GM10248 (cell line): ENCODE measurements around the gene GLTP.

Source experiments
- CTCF ChIA-PET: fragments of 300-600 bp; sonication (Branson Sonifier 250); formaldehyde crosslinking; extraction: SDS; loops from one replicate; lab custom pipeline; 2021; ENCODE audit warnings: antibody characterized with exemption; lab: Yijun Ruan, JAX
- POLR2A ChIA-PET: fragments of 350-650 bp; sonication (Branson Sonifier 250); formaldehyde crosslinking; extraction: SDS; loops from one replicate; lab custom pipeline; 2020; ENCODE audit warnings: antibody characterized with exemption; lab: Yijun Ruan, JAX
- DNase-seq: peaks from one replicate; pipeline ENCODE4 v3.0.0; 2012; ENCODE audit errors: extremely low spot score
- CTCF ChIP-seq: IDR thresholded peaks from 2 replicates; pipeline ENCODE4 v1.5.1; 2012; ENCODE audit warnings: mild to moderate bottlenecking, low read depth; ENCODE audit errors: extremely low read depth, missing control alignments, control extremely low read depth

The GLTP gene

GRCh38 chr12:109888179-109889020 is 8.1 kb upstream of the GLTP start:
- TF ChIP-seq CTCF = no peak
- ChIA-PET POLR2A (no interaction called here), CTCF (interaction anchor here (0.9 to 1.9 kb wide), 3 partner anchors 10 to 43 kb away, joined by 3 to 9 read pairs (median 4); no protein-coding TSS in a partner anchor)
- DNase-seq = no peak

- no peak for TF ChIP-seq CTCF
- DNase-seq = no peak
- ChIA-PET POLR2A (no interaction called here), CTCF (interaction anchor here (0.7 to 2.0 kb wide), 5 partner anchors 12 to 80 kb away, joined by 3 to 9 read pairs (median 3); no protein-coding TSS in a partner anchor)
These were observed 5.3 kb upstream of the GLTP start for GRCh38 chr12:109885616-109886015.

GRCh38 chr12:109883461-109883860 is 3.1 kb upstream of the GLTP start:
- ChIA-PET POLR2A (no interaction called here), CTCF (interaction anchor here (1.0 to 4.4 kb wide), 2 partner anchors 20 to 29 kb away, joined by 3 to 26 read pairs; no protein-coding TSS in a partner anchor)
- DNase-seq = no peak
- TF ChIP-seq CTCF = no peak

- CTCF ChIA-PET = interaction anchor here (0.7 to 4.4 kb wide), 6 partner anchors 9 to 76 kb away, joined by 3 to 26 read pairs (median 4); no protein-coding TSS in a partner anchor
- no peak for TF ChIP-seq CTCF
- no peak for DNase-seq
- POLR2A ChIA-PET = no interaction called here
These were observed 1.4 kb upstream of the GLTP start for GRCh38 chr12:109881752-109882151.

GRCh38 chr12:109880938-109881337 is 597 bp upstream of the GLTP start:
- ChIA-PET POLR2A (no interaction called here), CTCF (interaction anchor here (1.0 to 4.4 kb wide), 4 partner anchors 12 to 76 kb away, joined by 3 to 26 read pairs (median 6); no protein-coding TSS in a partner anchor)
- no peak for TF ChIP-seq CTCF
- no peak for DNase-seq

- CTCF ChIA-PET = interaction anchor here (1.0 to 4.3 kb wide), 3 partner anchors 23 to 75 kb away, joined by 3 to 31 read pairs (median 6); no protein-coding TSS in a partner anchor
- POLR2A ChIA-PET = no interaction called here
- TF ChIP-seq CTCF = no peak
- DNase-seq = no peak
These were observed 844 bp downstream of the GLTP start for GRCh38 chr12:109879351-109880042.
